Heart left ventricle (tissue), 13 donors: ENCODE measurements around the gene NPTXR.

Source experiments
- POLR2A ChIP-seq, 2 donors: fragments of 450-650 bp; IDR thresholded peaks; one replicate each; pipeline ENCODE4 v1.6.1; 2017; ENCODE audit warnings: antibody characterized with exemption in 2 of 2, mild to moderate bottlenecking in 2 of 2, moderate library complexity in 2 of 2
- TF ChIP-seq, protein P1 (sequence below), 12 donors: fragments of 200-600 bp; sonication (generic) in 4 of 12; IDR thresholded peaks; one replicate each; pipeline versions ENCODE4 v1.5.0 to v1.8.0; 2018 to 2022; ENCODE audit warnings: antibody characterized with exemption in 12 of 12, mild to moderate bottlenecking in 5 of 12
- donor health status: ischemic (EF 13 %, LVEDD 7.1; RV severe dilation, severe dysfunction).
- donor health status: DM: no; HTN: yes; CAD: no.
- donor health status: DM: no; HTN: no; CAD: no.
- donor health status: ischemic (EF 25% LVEDD 6.9; RV normal size, moderate dysfunction).
- donor health status: ischemic (EF 25% LVEDD 5.7; RV mildly dilated, moderate dysfunction).
- donor health status: ischemic (EF 35%, LVEDD 5.7; RV mildly dilated, moderate dysfunction).
- donor health status: nonischemic (EF 11% LVEDD 7.7; RV severe dilation, severe dysfunction).
- donor health status: DM: yes; HTN: yes; CAD: no.
- donor health status: PGD.
- donor health status: ischemic (EF 29% LVEDD 5.4; RV normal size, mild dysfunction).
- donor health status: nonischemic (EF 23%, LVEDD 6.1; RV moderate dilation, normal function).

DNA sequence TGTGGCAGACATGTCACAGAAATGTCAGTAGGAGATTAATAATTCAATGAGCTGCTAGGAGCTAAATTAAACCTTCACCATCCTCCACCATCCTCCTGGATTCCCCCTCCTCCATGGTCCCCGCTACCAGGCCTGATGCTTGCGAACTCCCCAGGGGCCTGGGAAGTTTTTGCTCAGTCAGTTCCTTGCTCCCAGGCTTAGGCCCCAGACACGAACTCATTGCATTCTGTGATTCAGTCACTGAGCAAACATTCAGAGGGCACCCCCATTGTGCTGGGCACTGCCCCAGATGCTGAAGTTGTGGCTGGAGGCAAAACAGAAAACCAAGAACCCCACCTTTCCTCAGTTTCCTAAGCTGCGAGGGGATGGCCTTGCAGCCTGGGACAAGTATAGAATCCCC is 14.3 kb downstream of the NPTXR start:
- TF ChIP-seq, protein P1, sequence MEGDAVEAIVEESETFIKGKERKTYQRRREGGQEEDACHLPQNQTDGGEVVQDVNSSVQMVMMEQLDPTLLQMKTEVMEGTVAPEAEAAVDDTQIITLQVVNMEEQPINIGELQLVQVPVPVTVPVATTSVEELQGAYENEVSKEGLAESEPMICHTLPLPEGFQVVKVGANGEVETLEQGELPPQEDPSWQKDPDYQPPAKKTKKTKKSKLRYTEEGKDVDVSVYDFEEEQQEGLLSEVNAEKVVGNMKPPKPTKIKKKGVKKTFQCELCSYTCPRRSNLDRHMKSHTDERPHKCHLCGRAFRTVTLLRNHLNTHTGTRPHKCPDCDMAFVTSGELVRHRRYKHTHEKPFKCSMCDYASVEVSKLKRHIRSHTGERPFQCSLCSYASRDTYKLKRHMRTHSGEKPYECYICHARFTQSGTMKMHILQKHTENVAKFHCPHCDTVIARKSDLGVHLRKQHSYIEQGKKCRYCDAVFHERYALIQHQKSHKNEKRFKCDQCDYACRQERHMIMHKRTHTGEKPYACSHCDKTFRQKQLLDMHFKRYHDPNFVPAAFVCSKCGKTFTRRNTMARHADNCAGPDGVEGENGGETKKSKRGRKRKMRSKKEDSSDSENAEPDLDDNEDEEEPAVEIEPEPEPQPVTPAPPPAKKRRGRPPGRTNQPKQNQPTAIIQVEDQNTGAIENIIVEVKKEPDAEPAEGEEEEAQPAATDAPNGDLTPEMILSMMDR (IDR thresholded peaks at IDR 0.05) = no peak
- TF ChIP-seq POLR2A (IDR thresholded peaks at IDR 0.05) = no peak
